ENCODE data around the gene MED13L.

DNA sequence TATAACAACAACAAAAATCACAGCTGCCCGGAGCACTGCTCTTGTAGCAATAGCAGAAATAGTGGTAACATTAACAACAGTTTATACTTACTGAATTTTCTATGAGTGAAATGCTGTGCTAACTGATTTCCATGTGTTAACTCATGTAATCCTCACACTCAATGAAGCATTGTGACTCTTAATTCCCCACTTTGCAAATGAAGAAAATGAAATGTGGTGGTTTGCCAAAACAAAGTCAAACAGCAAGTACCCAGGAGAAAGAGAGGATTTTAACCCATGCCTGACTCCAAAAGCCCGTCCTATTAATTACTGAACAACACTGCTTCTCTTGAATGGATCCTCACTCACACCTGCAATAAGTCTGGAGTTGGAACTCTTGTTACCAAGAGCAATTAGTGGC is 123.5 kb downstream of the MED13L start:
- no peak for TF ChIP-seq EZH2 (IDR thresholded peaks at IDR 0.05; ENCODE audit: low read length)
- TF ChIP-seq, protein P1, sequence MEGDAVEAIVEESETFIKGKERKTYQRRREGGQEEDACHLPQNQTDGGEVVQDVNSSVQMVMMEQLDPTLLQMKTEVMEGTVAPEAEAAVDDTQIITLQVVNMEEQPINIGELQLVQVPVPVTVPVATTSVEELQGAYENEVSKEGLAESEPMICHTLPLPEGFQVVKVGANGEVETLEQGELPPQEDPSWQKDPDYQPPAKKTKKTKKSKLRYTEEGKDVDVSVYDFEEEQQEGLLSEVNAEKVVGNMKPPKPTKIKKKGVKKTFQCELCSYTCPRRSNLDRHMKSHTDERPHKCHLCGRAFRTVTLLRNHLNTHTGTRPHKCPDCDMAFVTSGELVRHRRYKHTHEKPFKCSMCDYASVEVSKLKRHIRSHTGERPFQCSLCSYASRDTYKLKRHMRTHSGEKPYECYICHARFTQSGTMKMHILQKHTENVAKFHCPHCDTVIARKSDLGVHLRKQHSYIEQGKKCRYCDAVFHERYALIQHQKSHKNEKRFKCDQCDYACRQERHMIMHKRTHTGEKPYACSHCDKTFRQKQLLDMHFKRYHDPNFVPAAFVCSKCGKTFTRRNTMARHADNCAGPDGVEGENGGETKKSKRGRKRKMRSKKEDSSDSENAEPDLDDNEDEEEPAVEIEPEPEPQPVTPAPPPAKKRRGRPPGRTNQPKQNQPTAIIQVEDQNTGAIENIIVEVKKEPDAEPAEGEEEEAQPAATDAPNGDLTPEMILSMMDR (optimal IDR thresholded peaks at IDR 0.05 in 1 of 3, IDR thresholded peaks at IDR 0.05 in 1 of 3, conservative IDR thresholded peaks at IDR 0.05 in 1 of 3; ENCODE audit: extremely low read depth in 1 of 3, insufficient read depth in 2 of 3, low read length in 3 of 3): no peak

Data from keratinocyte (primary cell).